Measurements from ENCODE around the gene PACRG. TPM values are rescaled to one million over a fixed set of nuclear protein-coding genes. Genes with fewer than 3 reads are reported as not detected.

PACRG gene
- total RNA-seq, 1 donor from 2014 or later: 2.4 TPM

- Mint-ChIP-seq H3K4me1 (ENCODE audit: low read depth) (no peaks in the 10 kb centered on the region), H3K4me3 (ENCODE audit: low read depth) (no peak overlapping the region), H3K27me3 (no peaks in the 10 kb centered on the region), H3K36me3 (ENCODE audit: insufficient read depth) (peaks cover 1% of the 10 kb centered on the region), H3K9me3 (ENCODE audit: low read depth) (peaks cover 17% of the 10 kb centered on the region), H3K27ac (no peak overlapping the region)
- no peak for DNase-seq (ENCODE audit: low spot score, unreplicated experiment)
- TF ChIP-seq CTCF (IDR thresholded peaks at IDR 0.05; ENCODE audit: unreplicated experiment): no peak
These were observed 554.9 kb downstream of the PACRG start for GRCh38 chr6:163282672-163283071.

- no peak for DNase-seq (ENCODE audit: low spot score, unreplicated experiment)
- H3K4me1 Mint-ChIP-seq (ENCODE audit: low read depth): no peaks in the 10 kb centered on the region
- H3K9me3 Mint-ChIP-seq (ENCODE audit: low read depth): peaks cover 4% of the 10 kb centered on the region
- H3K4me3 Mint-ChIP-seq (ENCODE audit: low read depth): no peak overlapping the region
- no peaks in the 10 kb centered on the region for H3K27me3 Mint-ChIP-seq
- no peak for TF ChIP-seq CTCF (IDR thresholded peaks at IDR 0.05; ENCODE audit: unreplicated experiment)
- peaks cover under 1% of the 10 kb centered on the region for H3K36me3 Mint-ChIP-seq (ENCODE audit: insufficient read depth)
- no peak overlapping the region for H3K27ac Mint-ChIP-seq
These were observed 556.4 kb downstream of the PACRG start for GRCh38 chr6:163284151-163284550.

- Mint-ChIP-seq H3K4me1 (ENCODE audit: low read depth) (no peaks in the 10 kb centered on the region), H3K27ac (no peak overlapping the region), H3K4me3 (ENCODE audit: low read depth) (no peak overlapping the region)
These were observed 557.9 kb downstream of the PACRG start for GRCh38 chr6:163285691-163286090.

GRCh38 chr6:163287626-163288025 is 559.9 kb downstream of the PACRG start:
- DNase-seq (ENCODE audit: low spot score, unreplicated experiment): no peak
- no peak overlapping the region for H3K27ac Mint-ChIP-seq
- no peak overlapping the region for H3K4me3 Mint-ChIP-seq (ENCODE audit: low read depth)
- no peaks in the 10 kb centered on the region for H3K27me3 Mint-ChIP-seq
- H3K9me3 Mint-ChIP-seq (ENCODE audit: low read depth): peaks cover 7% of the 10 kb centered on the region
- H3K36me3 Mint-ChIP-seq (ENCODE audit: insufficient read depth): no peaks in the 10 kb centered on the region
- no peak for TF ChIP-seq CTCF (IDR thresholded peaks at IDR 0.05; ENCODE audit: unreplicated experiment)
- H3K4me1 Mint-ChIP-seq (ENCODE audit: low read depth): no peaks in the 10 kb centered on the region

More at GRCh38 chr6:163285691-163286090, 557.9 kb downstream of the PACRG start:
- Mint-ChIP-seq H3K9me3 (ENCODE audit: low read depth) (no peaks in the 10 kb centered on the region), H3K36me3 (ENCODE audit: insufficient read depth) (no peaks in the 10 kb centered on the region), H3K27me3 (no peaks in the 10 kb centered on the region)
- TF ChIP-seq CTCF (IDR thresholded peaks at IDR 0.05; ENCODE audit: unreplicated experiment): no peak
- DNase-seq (ENCODE audit: low spot score, unreplicated experiment): no peak

- no peak for TF ChIP-seq CTCF (IDR thresholded peaks at IDR 0.05; ENCODE audit: unreplicated experiment)
- Mint-ChIP-seq H3K9me3 (ENCODE audit: low read depth) (peaks cover 7% of the 10 kb centered on the region), H3K4me3 (ENCODE audit: low read depth) (no peak overlapping the region)
These were observed 560.3 kb downstream of the PACRG start for GRCh38 chr6:163288066-163288465.

More at GRCh38 chr6:163288066-163288465, 560.3 kb downstream of the PACRG start:
- Mint-ChIP-seq H3K27me3 (no peaks in the 10 kb centered on the region), H3K27ac (no peak overlapping the region), H3K4me1 (ENCODE audit: low read depth) (peaks cover 3% of the 10 kb centered on the region), H3K36me3 (ENCODE audit: insufficient read depth) (no peaks in the 10 kb centered on the region)
- DNase-seq (ENCODE audit: low spot score, unreplicated experiment): no peak

All from progenitor cell of endocrine pancreas (in vitro differentiated cells).